ENCODE data around the gene GPC6.

The GPC6 gene

GRCh38 chr13:93700115-93700514 lies 473.5 kb downstream of the GPC6 start:
- Histone ChIP-seq H3K27me3 (replicated peaks; ENCODE audit: insufficient read depth, low read length) (no peaks in the 10 kb centered on the region), H3K9me3 (replicated peaks; ENCODE audit: insufficient read depth, low read length) (no peaks in the 10 kb centered on the region), H3K79me2 (ENCODE audit: low read length) (no peaks in the 10 kb centered on the region), H4K20me1 (ENCODE audit: insufficient read depth, low read length) (no peaks in the 10 kb centered on the region), H3K9ac (ENCODE audit: low read length) (no peak overlapping the region), H3K27ac (ENCODE audit: low read length) (no peak overlapping the region), H3K9me2 (replicated peaks; ENCODE audit: insufficient read depth, low read length) (no peaks in the 10 kb centered on the region), H3K36me3 (replicated peaks; ENCODE audit: insufficient read depth, low read length) (no peaks in the 10 kb centered on the region), H3F3A (ENCODE audit: insufficient read depth, low read length) (no peaks in the 10 kb centered on the region), H3K4me2 (ENCODE audit: low read depth, low read length) (no peak overlapping the region), H3K4me1 (ENCODE audit: low read length) (no peaks in the 10 kb centered on the region), H3K4me3 (ENCODE audit: low read length) (no peak overlapping the region), H2AFZ (ENCODE audit: low read length) (no peak overlapping the region)
- TF ChIP-seq EZH2 (optimal IDR thresholded peaks at IDR 0.05; ENCODE audit: low read depth, low read length) = no peak
- TF ChIP-seq EZH2phosphoT487 (IDR thresholded peaks at IDR 0.05; ENCODE audit: low read length) = no peak
- TF ChIP-seq CTCF (IDR thresholded peaks at IDR 0.05; ENCODE audit: low read length) = no peak
- DNase-seq = no peak

DNA sequence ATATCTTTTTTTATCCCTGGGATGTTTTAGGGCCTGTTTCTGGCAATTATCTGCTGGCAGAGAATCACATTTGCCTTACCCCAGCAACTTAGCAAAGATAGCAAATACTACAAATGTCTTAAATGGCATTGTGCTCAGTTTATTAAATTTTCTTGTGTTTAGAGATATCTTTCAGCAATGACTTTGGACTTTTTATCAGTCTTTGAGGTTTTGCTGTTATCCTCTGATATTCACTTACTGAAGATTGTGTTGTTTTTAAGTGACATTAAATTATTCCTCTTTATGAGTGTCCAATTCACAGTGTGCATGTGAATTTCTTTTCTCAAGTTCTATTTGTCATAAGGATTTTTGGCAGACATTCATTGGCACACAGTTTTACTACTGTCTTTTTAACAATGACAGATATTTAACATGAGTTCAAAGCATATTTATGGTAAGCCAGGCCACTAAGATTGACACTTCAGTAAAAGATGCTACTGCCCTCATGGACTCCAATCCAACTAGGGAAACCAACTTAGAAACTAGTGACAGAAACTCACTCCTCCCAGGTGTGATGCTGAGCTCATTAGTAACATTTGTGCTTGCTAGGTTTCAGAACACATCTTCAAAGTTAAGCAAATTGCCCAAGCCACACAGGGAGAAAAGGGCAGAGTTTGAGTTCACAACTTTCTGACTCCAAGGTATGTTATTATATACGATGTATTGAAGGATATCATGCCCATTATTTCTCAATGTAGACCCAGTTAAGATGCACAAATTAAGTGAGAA lies 481.9 kb downstream of the GPC6 start:
- Histone ChIP-seq H3K9me2 (replicated peaks; ENCODE audit: insufficient read depth, low read length) (no peaks in the 10 kb centered on the region), H3K4me1 (ENCODE audit: low read length) (peaks cover 15% of the 10 kb centered on the region), H3K79me2 (ENCODE audit: low read length) (no peaks in the 10 kb centered on the region), H3K27me3 (replicated peaks; ENCODE audit: insufficient read depth, low read length) (no peaks in the 10 kb centered on the region), H2AFZ (ENCODE audit: low read length) (no peak overlapping the region), H4K20me1 (ENCODE audit: insufficient read depth, low read length) (no peaks in the 10 kb centered on the region), H3K36me3 (replicated peaks; ENCODE audit: insufficient read depth, low read length) (no peaks in the 10 kb centered on the region), H3F3A (ENCODE audit: insufficient read depth, low read length) (no peaks in the 10 kb centered on the region), H3K27ac (ENCODE audit: low read length) (no peak overlapping the region), H3K4me3 (ENCODE audit: low read length) (no peak overlapping the region), H3K4me2 (ENCODE audit: low read depth, low read length) (no peak overlapping the region), H3K9ac (ENCODE audit: low read length) (no peak overlapping the region), H3K9me3 (replicated peaks; ENCODE audit: insufficient read depth, low read length) (no peaks in the 10 kb centered on the region)
- TF ChIP-seq CTCF (IDR thresholded peaks at IDR 0.05; ENCODE audit: low read length) (no peak), EZH2 (optimal IDR thresholded peaks at IDR 0.05; ENCODE audit: low read depth, low read length) (no peak), EZH2phosphoT487 (IDR thresholded peaks at IDR 0.05; ENCODE audit: low read length) (no peak)
- DNase-seq = peak; percentile 80

- no peaks in the 10 kb centered on the region for H3K9me2 ChIP-seq (replicated peaks; ENCODE audit: insufficient read depth, low read length)
- no peak overlapping the region for H2AFZ ChIP-seq (ENCODE audit: low read length)
- no peaks in the 10 kb centered on the region for H3K36me3 ChIP-seq (replicated peaks; ENCODE audit: insufficient read depth, low read length)
- no peaks in the 10 kb centered on the region for H3K79me2 ChIP-seq (ENCODE audit: low read length)
- H3K9me3 ChIP-seq (replicated peaks; ENCODE audit: insufficient read depth, low read length) = no peaks in the 10 kb centered on the region
- H4K20me1 ChIP-seq (ENCODE audit: insufficient read depth, low read length) = no peaks in the 10 kb centered on the region
- no peak overlapping the region for H3K9ac ChIP-seq (ENCODE audit: low read length)
- H3K4me3 ChIP-seq (ENCODE audit: low read length) = no peak overlapping the region
- H3K27me3 ChIP-seq (replicated peaks; ENCODE audit: insufficient read depth, low read length) = no peaks in the 10 kb centered on the region
- H3K27ac ChIP-seq (ENCODE audit: low read length) = no peak overlapping the region
- H3K4me1 ChIP-seq (ENCODE audit: low read length) = peaks cover 15% of the 10 kb centered on the region
- TF ChIP-seq EZH2 (optimal IDR thresholded peaks at IDR 0.05; ENCODE audit: low read depth, low read length) = no peak
- TF ChIP-seq CTCF (IDR thresholded peaks at IDR 0.05; ENCODE audit: low read length) = no peak
- no peak for TF ChIP-seq EZH2phosphoT487 (IDR thresholded peaks at IDR 0.05; ENCODE audit: low read length)
- no peak for DNase-seq
- no peaks in the 10 kb centered on the region for H3F3A ChIP-seq (ENCODE audit: insufficient read depth, low read length)
- H3K4me2 ChIP-seq (ENCODE audit: low read depth, low read length) = no peak overlapping the region
Measured at GRCh38 chr13:93709506-93710244, 483.1 kb downstream of the GPC6 start.
